HepG2 (cell line): Measurements from ENCODE around the gene HSD3B7. TPM values are rescaled to one million over a fixed set of nuclear protein-coding genes. Genes with fewer than 3 reads are reported as not detected.

ENCODE experiments used
- ATF7 ChIP-seq, 2 experiments: fragments of 450-650 bp in 1 of 2; sonication (generic) in 1 of 2; formaldehyde crosslinking in 1 of 2; IDR thresholded peaks; 2 replicates each; pipeline versions ENCODE4 v1.4.0 to v1.6.1; 2016 to 2020; ENCODE audit warnings: antibody characterized with exemption in 1 of 2, mild to moderate bottlenecking in 1 of 2, missing genetic modification reagents in 1 of 2
- BRD4 ChIP-seq: sonication (generic); formaldehyde crosslinking; IDR thresholded peaks from 2 replicates; pipeline ENCODE4 v1.4.0; 2020; ENCODE audit warnings: missing genetic modification reagents
- FOXA3 ChIP-seq: IDR thresholded peaks from 2 replicates; pipeline ENCODE4 v1.6.1; 2016; ENCODE audit warnings: missing genetic modification reagents, missing compliant biosample characterization
- GATAD2A ChIP-seq: IDR thresholded peaks from 2 replicates; pipeline ENCODE4 v1.6.1; 2016
- HMGA1 ChIP-seq: sonication (generic); formaldehyde crosslinking; conservative IDR thresholded peaks from 2 replicates; pipeline ENCODE4 v1.4.0; 2020; ENCODE audit warnings: missing genetic modification reagents
- IKZF1 ChIP-seq: fragments of 450-650 bp; IDR thresholded peaks from 2 replicates; pipeline ENCODE4 v1.7.1; 2016
- ISL2 ChIP-seq: sonication (generic); formaldehyde crosslinking; IDR thresholded peaks from 2 replicates; pipeline ENCODE4 v1.5.0; 2020; ENCODE audit warnings: missing genetic modification reagents
- LBX2 ChIP-seq: sonication (generic); formaldehyde crosslinking; IDR thresholded peaks from 2 replicates; pipeline ENCODE4 v1.5.0; 2020; ENCODE audit warnings: missing genetic modification reagents, mild to moderate bottlenecking, borderline replicate concordance
- MED1 ChIP-seq: sonication (generic); formaldehyde crosslinking; IDR thresholded peaks from 2 replicates; pipeline ENCODE4 v1.4.0; 2020; ENCODE audit warnings: missing genetic modification reagents
- MEIS1 ChIP-seq: sonication (generic); formaldehyde crosslinking; IDR thresholded peaks from 2 replicates; pipeline ENCODE4 v1.9.0; 2021; ENCODE audit warnings: mild to moderate bottlenecking, missing genetic modification reagents, moderate library complexity, borderline replicate concordance
- MTF2 ChIP-seq: sonication (generic); formaldehyde crosslinking; IDR thresholded peaks from 2 replicates; pipeline ENCODE4 v1.5.0; 2020; ENCODE audit warnings: missing genetic modification reagents, borderline replicate concordance
- MXD4 ChIP-seq: IDR thresholded peaks from 2 replicates; pipeline ENCODE4 v1.6.1; 2016; ENCODE audit warnings: mild to moderate bottlenecking, missing biosample characterization, missing genetic modification reagents
- REL ChIP-seq: sonication (generic); formaldehyde crosslinking; conservative IDR thresholded peaks from 2 replicates; pipeline ENCODE4 v1.8.0; 2022; ENCODE audit warnings: mild to moderate bottlenecking, missing genetic modification reagents, moderate library complexity
- SOX5 ChIP-seq: IDR thresholded peaks from 2 replicates; pipeline ENCODE4 v1.6.1; 2016; ENCODE audit warnings: borderline replicate concordance
- SP4 ChIP-seq: sonication (generic); formaldehyde crosslinking; IDR thresholded peaks from 2 replicates; pipeline ENCODE4 v1.8.1; 2023; ENCODE audit warnings: mild to moderate bottlenecking, missing genetic modification reagents
- THAP11 ChIP-seq: IDR thresholded peaks from 2 replicates; pipeline ENCODE4 v1.6.1; 2016; ENCODE audit warnings: missing biosample characterization, missing genetic modification reagents
- TOPORS ChIP-seq: sonication (generic); formaldehyde crosslinking; IDR thresholded peaks from 2 replicates; pipeline ENCODE4 v1.8.0; 2023; ENCODE audit warnings: mild to moderate bottlenecking, missing genetic modification reagents
- ZMYM3 ChIP-seq: sonication (generic); formaldehyde crosslinking; IDR thresholded peaks from 2 replicates; pipeline ENCODE4 v1.5.1; 2020; ENCODE audit warnings: mild to moderate bottlenecking, missing genetic modification reagents
- ZNF234 ChIP-seq: sonication (generic); formaldehyde crosslinking; conservative IDR thresholded peaks from 2 replicates; pipeline ENCODE4 v1.5.1; 2020; ENCODE audit warnings: mild to moderate bottlenecking, missing genetic modification reagents
- ZNF335 ChIP-seq: sonication (generic); formaldehyde crosslinking; IDR thresholded peaks from 2 replicates; pipeline ENCODE4 v1.4.0; 2020; ENCODE audit warnings: missing genetic modification reagents
- ZNF564 ChIP-seq: sonication (generic); formaldehyde crosslinking; IDR thresholded peaks from 2 replicates; pipeline ENCODE4 v1.8.1; 2023; ENCODE audit warnings: mild to moderate bottlenecking, missing genetic modification reagents
- ZNF788 ChIP-seq: sonication (generic); formaldehyde crosslinking; IDR thresholded peaks from 2 replicates; pipeline ENCODE4 v1.5.0; 2020; ENCODE audit warnings: mild to moderate bottlenecking, missing genetic modification reagents, borderline replicate concordance
- ZSCAN25 ChIP-seq: sonication (generic); formaldehyde crosslinking; IDR thresholded peaks from 2 replicates; pipeline ENCODE4 v1.8.0; 2022; ENCODE audit warnings: mild to moderate bottlenecking, missing genetic modification reagents
- ZSCAN31 ChIP-seq: sonication (generic); formaldehyde crosslinking; IDR thresholded peaks from 2 replicates; pipeline ENCODE4 v1.5.0; 2020; ENCODE audit warnings: low read depth, mild to moderate bottlenecking, missing genetic modification reagents
- polyA plus RNA-seq, 8 experiments: library from polyadenylated mRNA; depleted of rRNA in 3 of 8; stranded (reverse) in 7 of 8; unstranded in 1 of 8; fragments of >200 nt; fragmentation: Illumina TruSeq in 4 of 8; extraction: Trizol in 4 of 8; gene quantifications; 2 replicates each; pipeline versions ENCODE4 v1.2.1 to v1.2.3, GENCODE V29; 2011 to 2016; ENCODE audit warnings: low read depth in 4 of 8, missing spikeins in 1 of 8, mixed read lengths in 1 of 8; ENCODE audit not compliant: insufficient read depth in 1 of 8
- total RNA-seq, 5 experiments: library from RNA; depleted of rRNA; stranded (reverse); fragments of >200 nt; fragmentation: Illumina TruSeq; extraction: Trizol; gene quantifications; 2 replicates each; pipeline ENCODE4 v1.2.3, GENCODE V29; 2016; ENCODE audit warnings: low read depth in 1 of 5
- TF ChIP-seq, protein P1 (sequence below): IDR thresholded peaks from 2 replicates; pipeline ENCODE4 v1.6.1; 2016; ENCODE audit warnings: mild to moderate bottlenecking
- TF ChIP-seq, protein P2 (sequence below): sonication (generic); formaldehyde crosslinking; IDR thresholded peaks from 2 replicates; pipeline ENCODE4 v1.8.0; 2022; ENCODE audit warnings: mild to moderate bottlenecking, missing genetic modification reagents, moderate library complexity
- TF ChIP-seq, protein P3 (sequence below): fragments of 450-650 bp; IDR thresholded peaks from 2 replicates; pipeline ENCODE4 v1.6.1; 2016
- TF ChIP-seq, protein P4 (sequence below): sonication (generic); formaldehyde crosslinking; IDR thresholded peaks from 2 replicates; pipeline ENCODE4 v1.4.0; 2020; ENCODE audit warnings: mild to moderate bottlenecking, missing genetic modification reagents

Gene HSD3B7
- total and polyA plus RNA-seq, 2 of the 13 experiments (the other 11 are each of a cell fraction or from before 2014, with no cell fraction given), result 32.9 to 69.7 TPM

GRCh38 chr16:31016018-31016417, 31.0 kb downstream of the HSD3B7 start (continued):
- TF ChIP-seq, protein P1, sequence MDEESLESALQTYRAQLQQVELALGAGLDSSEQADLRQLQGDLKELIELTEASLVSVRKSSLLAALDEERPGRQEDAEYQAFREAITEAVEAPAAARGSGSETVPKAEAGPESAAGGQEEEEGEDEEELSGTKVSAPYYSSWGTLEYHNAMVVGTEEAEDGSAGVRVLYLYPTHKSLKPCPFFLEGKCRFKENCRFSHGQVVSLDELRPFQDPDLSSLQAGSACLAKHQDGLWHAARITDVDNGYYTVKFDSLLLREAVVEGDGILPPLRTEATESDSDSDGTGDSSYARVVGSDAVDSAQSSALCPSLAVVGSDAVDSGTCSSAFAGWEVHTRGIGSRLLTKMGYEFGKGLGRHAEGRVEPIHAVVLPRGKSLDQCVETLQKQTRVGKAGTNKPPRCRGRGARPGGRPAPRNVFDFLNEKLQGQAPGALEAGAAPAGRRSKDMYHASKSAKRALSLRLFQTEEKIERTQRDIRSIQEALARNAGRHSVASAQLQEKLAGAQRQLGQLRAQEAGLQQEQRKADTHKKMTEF (CRISPR knock-in tag), result peak; percentile 48; the same call in 1 of the 2 replicates
- no peak for TF ChIP-seq LBX2 (CRISPR knock-in tag)
- TF ChIP-seq, protein P2, sequence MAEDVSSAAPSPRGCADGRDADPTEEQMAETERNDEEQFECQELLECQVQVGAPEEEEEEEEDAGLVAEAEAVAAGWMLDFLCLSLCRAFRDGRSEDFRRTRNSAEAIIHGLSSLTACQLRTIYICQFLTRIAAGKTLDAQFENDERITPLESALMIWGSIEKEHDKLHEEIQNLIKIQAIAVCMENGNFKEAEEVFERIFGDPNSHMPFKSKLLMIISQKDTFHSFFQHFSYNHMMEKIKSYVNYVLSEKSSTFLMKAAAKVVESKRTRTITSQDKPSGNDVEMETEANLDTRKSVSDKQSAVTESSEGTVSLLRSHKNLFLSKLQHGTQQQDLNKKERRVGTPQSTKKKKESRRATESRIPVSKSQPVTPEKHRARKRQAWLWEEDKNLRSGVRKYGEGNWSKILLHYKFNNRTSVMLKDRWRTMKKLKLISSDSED (CRISPR knock-in tag), result no peak
- no peak for TF ChIP-seq BRD4 (CRISPR knock-in tag)
- TF ChIP-seq, protein P3, sequence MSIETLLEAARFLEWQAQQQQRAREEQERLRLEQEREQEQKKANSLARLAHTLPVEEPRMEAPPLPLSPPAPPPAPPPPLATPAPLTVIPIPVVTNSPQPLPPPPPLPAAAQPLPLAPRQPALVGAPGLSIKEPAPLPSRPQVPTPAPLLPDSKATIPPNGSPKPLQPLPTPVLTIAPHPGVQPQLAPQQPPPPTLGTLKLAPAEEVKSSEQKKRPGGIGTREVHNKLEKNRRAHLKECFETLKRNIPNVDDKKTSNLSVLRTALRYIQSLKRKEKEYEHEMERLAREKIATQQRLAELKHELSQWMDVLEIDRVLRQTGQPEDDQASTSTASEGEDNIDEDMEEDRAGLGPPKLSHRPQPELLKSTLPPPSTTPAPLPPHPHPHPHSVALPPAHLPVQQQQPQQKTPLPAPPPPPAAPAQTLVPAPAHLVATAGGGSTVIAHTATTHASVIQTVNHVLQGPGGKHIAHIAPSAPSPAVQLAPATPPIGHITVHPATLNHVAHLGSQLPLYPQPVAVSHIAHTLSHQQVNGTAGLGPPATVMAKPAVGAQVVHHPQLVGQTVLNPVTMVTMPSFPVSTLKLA, result no peak
- no peak for TF ChIP-seq REL (CRISPR knock-in tag)
- TF ChIP-seq MTF2, result no peak
- no peak for TF ChIP-seq ZSCAN31 (CRISPR knock-in tag)
- no peak for TF ChIP-seq IKZF1
- 0 out of 2 replicates have a peak, but pooled peaks have one; percentile 38 for TF ChIP-seq ZSCAN25 (CRISPR knock-in tag)
- peak; percentile 29; the same call in 1 of the 2 replicates for TF ChIP-seq ZMYM3
- TF ChIP-seq HMGA1 (CRISPR knock-in tag), result no peak
- TF ChIP-seq TOPORS (CRISPR knock-in tag), result no peak
- TF ChIP-seq MEIS1 (CRISPR knock-in tag), result no peak
- peak; percentile 55 for TF ChIP-seq THAP11 (CRISPR knock-in tag)
- no peak for TF ChIP-seq ZNF335
- peak; percentile 43; the same call in 1 of the 2 replicates for TF ChIP-seq GATAD2A (CRISPR knock-in tag)
- no peak for TF ChIP-seq ATF7 (IDR thresholded peaks at IDR 0.05)
- TF ChIP-seq ATF7 (CRISPR knock-in tag; IDR thresholded peaks at IDR 0.05), result no peak
- peak; percentile 33; the same call in 1 of the 2 replicates for TF ChIP-seq ZNF788 (CRISPR knock-in tag)
- peak; percentile 27; the same call in 1 of the 2 replicates for TF ChIP-seq FOXA3 (CRISPR knock-in tag)
- TF ChIP-seq, protein P4, sequence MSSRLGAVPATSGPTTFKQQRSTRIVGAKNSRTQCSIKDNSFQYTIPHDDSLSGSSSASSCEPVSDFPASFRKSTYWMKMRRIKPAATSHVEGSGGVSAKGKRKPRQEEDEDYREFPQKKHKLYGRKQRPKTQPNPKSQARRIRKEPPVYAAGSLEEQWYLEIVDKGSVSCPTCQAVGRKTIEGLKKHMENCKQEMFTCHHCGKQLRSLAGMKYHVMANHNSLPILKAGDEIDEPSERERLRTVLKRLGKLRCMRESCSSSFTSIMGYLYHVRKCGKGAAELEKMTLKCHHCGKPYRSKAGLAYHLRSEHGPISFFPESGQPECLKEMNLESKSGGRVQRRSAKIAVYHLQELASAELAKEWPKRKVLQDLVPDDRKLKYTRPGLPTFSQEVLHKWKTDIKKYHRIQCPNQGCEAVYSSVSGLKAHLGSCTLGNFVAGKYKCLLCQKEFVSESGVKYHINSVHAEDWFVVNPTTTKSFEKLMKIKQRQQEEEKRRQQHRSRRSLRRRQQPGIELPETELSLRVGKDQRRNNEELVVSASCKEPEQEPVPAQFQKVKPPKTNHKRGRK (CRISPR knock-in tag), result no peak
- 0 out of 2 replicates have a peak, but pooled peaks have one; percentile 30 for TF ChIP-seq SP4 (CRISPR knock-in tag)
- TF ChIP-seq MXD4, result no peak
- peak; percentile 22; the same call in 1 of the 2 replicates for TF ChIP-seq SOX5
- no peak for TF ChIP-seq ZNF234 (CRISPR knock-in tag)
- no peak for TF ChIP-seq ISL2 (CRISPR knock-in tag)
- TF ChIP-seq MED1 (CRISPR knock-in tag), result peak; percentile 52
- TF ChIP-seq ZNF564 (CRISPR knock-in tag), result no peak
